ENCODE data around the gene P4HB.

- TF ChIP-seq CTCF (IDR thresholded peaks at IDR 0.05): no peak
- TF ChIP-seq POLR2A (IDR thresholded peaks at IDR 0.05): no peak
These were observed 51.4 kb downstream of the P4HB start for GRCh38 chr17:81808778-81809555.
